Type B pancreatic cell (in vitro differentiated cells): ENCODE data around the gene NCLN. TPM values are rescaled to one million over a fixed set of nuclear protein-coding genes. Genes with fewer than 3 reads are reported as not detected.
A peak's percentile ranks its signal among the peaks of the same experiment; 100 is the strongest.
"Not testable (repeated sequence)": the region's sequence is repeated elsewhere in the genome, so short reads cannot be mapped to it uniquely, and the experiment has no call there.

Experiments used
- DNase-seq: peaks from one replicate; pipeline ENCODE4 v3.0.0; 2021; ENCODE audit warnings: mixed read lengths; ENCODE audit not compliant: unreplicated experiment; ENCODE audit errors: extremely low spot score
- H3K27ac Mint-ChIP-seq: 2 replicates; pipeline ENCODE4 v1.8.0; 2021; ENCODE audit warnings: mild to moderate bottlenecking, mixed read lengths
- H3K27me3 Mint-ChIP-seq: 2 replicates; pipeline ENCODE4 v1.8.0; 2021; ENCODE audit warnings: mixed read lengths
- H3K36me3 Mint-ChIP-seq: 2 replicates; pipeline ENCODE4 v1.8.0; 2021; ENCODE audit warnings: mixed read lengths
- H3K4me1 Mint-ChIP-seq: one replicate; pipeline ENCODE4 v1.8.0; 2021; ENCODE audit warnings: mixed read lengths; ENCODE audit not compliant: unreplicated experiment
- H3K4me3 Mint-ChIP-seq: 2 replicates; pipeline ENCODE4 v1.8.0; 2021; ENCODE audit warnings: mild to moderate bottlenecking, mixed read lengths
- H3K9me3 Mint-ChIP-seq: 2 replicates; pipeline ENCODE4 v1.8.0; 2021; ENCODE audit warnings: mixed read lengths
- CTCF ChIP-seq: fragments of 200-600 bp; sonication (generic); conservative IDR thresholded peaks from 2 replicates; pipeline ENCODE4 v1.5.0; 2021; ENCODE audit warnings: antibody characterized with exemption, mild to moderate bottlenecking
- total RNA-seq: library from RNA; stranded (reverse); gene quantifications from 2 replicates; pipeline ENCODE4 v1.2.1, GENCODE V29; 2021; ENCODE audit warnings: low replicate concordance

NCLN gene
- total RNA-seq, 1 donor from 2014 or later = 65.8 TPM

- H3K27me3 Mint-ChIP-seq = peaks cover 8% of the 10 kb centered on the region
- no peaks in the 10 kb centered on the region for H3K9me3 Mint-ChIP-seq
- H3K36me3 Mint-ChIP-seq = no peaks in the 10 kb centered on the region
- no peaks in the 10 kb centered on the region for H3K4me1 Mint-ChIP-seq
- TF ChIP-seq CTCF = no peak
- H3K4me3 Mint-ChIP-seq = no peak overlapping the region
- no peak for DNase-seq
- H3K27ac Mint-ChIP-seq = no peak overlapping the region
These were observed 34.8 kb downstream of the NCLN start for GRCh38 chr19:3220576-3220975.

- H3K27ac Mint-ChIP-seq, DNase-seq, H3K4me3 Mint-ChIP-seq, H3K9me3 Mint-ChIP-seq, H3K4me1 Mint-ChIP-seq, H3K36me3 Mint-ChIP-seq: not testable (repeated sequence)
- H3K27me3 Mint-ChIP-seq = peaks cover 16% of the 10 kb centered on the region
These were observed 35.8 kb downstream of the NCLN start for GRCh38 chr19:3221576-3221975.

GRCh38 chr19:3222709-3223108, 37.0 kb downstream of the NCLN start:
- Mint-ChIP-seq H3K27ac (no peak overlapping the region), H3K36me3 (no peaks in the 10 kb centered on the region), H3K4me3 (no peak overlapping the region), H3K9me3 (no peaks in the 10 kb centered on the region), H3K27me3 (peaks cover 27% of the 10 kb centered on the region), H3K4me1 (no peaks in the 10 kb centered on the region)
- TF ChIP-seq CTCF = no peak
- no peak for DNase-seq

- Mint-ChIP-seq H3K27me3 (peaks cover 34% of the 10 kb centered on the region), H3K4me3 (peak within 1 kb of the TSS; percentile 41), H3K4me1 (no peaks in the 10 kb centered on the region), H3K27ac (no peak within 1 kb of the TSS), H3K36me3 (no peaks in the 10 kb centered on the region), H3K9me3 (no peaks in the 10 kb centered on the region)
- TF ChIP-seq CTCF = peak; percentile 78
- DNase-seq = no peak
These were observed 38.8 kb downstream of the NCLN start, which contains the start of gene CELF5 for GRCh38 chr19:3224346-3225168. TSS of gene CELF5 (plus strand) at chr19:3224661. CDS start at chr19:3224740, 79 bp downstream.

GRCh38 chr19:3225169-3225485, 39.4 kb downstream of the NCLN start:
- Mint-ChIP-seq H3K27ac (no peak overlapping the region), H3K27me3 (peaks cover 34% of the 10 kb centered on the region), H3K36me3 (no peaks in the 10 kb centered on the region), H3K4me3 (no peak overlapping the region), H3K9me3 (no peaks in the 10 kb centered on the region), H3K4me1 (no peaks in the 10 kb centered on the region)
- no peak for TF ChIP-seq CTCF
- DNase-seq = no peak

GRCh38 chr19:3225677-3226093, 40.0 kb downstream of the NCLN start:
- Mint-ChIP-seq H3K27me3 (peaks cover 34% of the 10 kb centered on the region), H3K27ac (no peak overlapping the region), H3K4me1 (no peaks in the 10 kb centered on the region), H3K4me3 (no peak overlapping the region), H3K36me3 (no peaks in the 10 kb centered on the region), H3K9me3 (no peaks in the 10 kb centered on the region)
- no peak for DNase-seq
- TF ChIP-seq CTCF = no peak
